Urinary bladder (tissue), 4 donors: Measurements from ENCODE around the gene MPPED1. TPM values are rescaled to one million over a fixed set of nuclear protein-coding genes. Genes with fewer than 3 reads are reported as not detected.

Experiments used
- DNase-seq: peaks from one replicate; pipeline ENCODE4 v3.0.0-alpha.2; 2015; ENCODE audit errors: extremely low spot score
- H3K27ac ChIP-seq: one replicate; pipeline ENCODE4 v1.5.1; 2013; ENCODE audit warnings: low read depth, mild to moderate bottlenecking, moderate library complexity
- H3K36me3 ChIP-seq: one replicate; pipeline ENCODE4 v1.6.1; 2013; ENCODE audit warnings: mild to moderate bottlenecking, moderate library complexity; ENCODE audit not compliant: insufficient read depth
- H3K4me1 ChIP-seq: one replicate; pipeline ENCODE4 v1.6.1; 2013; ENCODE audit warnings: mild to moderate bottlenecking, moderate library complexity; ENCODE audit not compliant: insufficient read depth
- H3K4me3 ChIP-seq: one replicate; pipeline ENCODE4 v1.5.1; 2013; ENCODE audit warnings: low read depth, low read length
- WGBS: extraction: QIAGEN DNeasy Blood & Tissue Kit; methylation state at CpG from one replicate; pipeline ENCODE4 v1.1.7; 2013; 5-methylcytosine and 5-hydroxymethylcytosine counted together
- polyA plus RNA-seq: library from polyadenylated mRNA; stranded (reverse); fragments of 200-250 nt; gene quantifications from one replicate; pipeline ENCODE4 v1.2.3, GENCODE V29; 2013
- total RNA-seq: library from RNA; depleted of rRNA; stranded (reverse); fragments of >200 nt; gene quantifications from one replicate; pipeline ENCODE4 v1.2.3, GENCODE V29; 2014
- donor health status: healthy with polysubstance abuse.
- donor health status: healthy.

Gene MPPED1
- total and polyA plus RNA-seq, 2 donors: 0.23 to 1.7 TPM

DNA sequence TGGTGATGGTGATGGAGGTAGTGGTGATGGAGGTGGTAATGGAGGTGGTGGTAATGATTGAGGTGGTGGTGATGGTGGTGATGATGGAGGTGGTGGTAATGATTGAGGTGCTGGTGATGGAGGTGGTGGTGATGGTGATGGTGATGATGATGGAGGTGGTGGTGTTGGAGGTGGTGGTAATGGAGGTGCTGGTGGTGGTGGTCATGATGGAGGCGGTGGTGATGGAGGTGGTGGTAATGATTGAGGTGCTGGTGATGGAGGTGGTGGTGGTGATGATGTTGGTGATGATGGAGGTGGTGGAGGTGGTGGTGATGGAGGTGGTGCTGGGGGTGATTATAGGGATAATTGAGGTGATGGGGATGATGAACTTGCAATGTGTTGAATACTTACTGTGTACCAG is 79.9 kb downstream of the MPPED1 start:
- no peak for DNase-seq
- Histone ChIP-seq H3K27ac (no peak overlapping the region), H3K4me1 (no peaks in the 10 kb centered on the region), H3K4me3 (no peak overlapping the region), H3K36me3 (no peaks in the 10 kb centered on the region)
- 100% methylated on average over 1 of the region's 1 CpG for WGBS

DNA sequence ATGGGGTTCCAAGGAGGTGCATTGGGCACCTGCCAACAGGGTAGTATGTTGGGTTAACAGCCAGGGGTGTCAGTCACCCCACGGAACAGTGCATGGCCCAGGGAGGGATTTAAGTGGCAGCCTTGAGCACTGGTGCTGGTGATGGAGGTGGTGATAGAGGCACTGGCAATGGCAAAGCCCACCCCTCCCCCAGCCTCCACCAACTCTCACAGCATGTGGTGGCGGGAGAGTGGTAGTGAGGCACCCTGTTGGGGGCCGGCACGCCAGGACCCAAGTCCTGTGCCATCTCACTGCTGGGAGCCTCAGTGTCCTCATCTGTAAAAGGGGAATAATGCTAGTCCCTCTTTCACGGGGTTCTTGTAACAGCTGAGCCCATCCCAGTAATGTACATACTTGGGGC is 81.5 kb downstream of the MPPED1 start:
- no peaks in the 10 kb centered on the region for H3K4me1 ChIP-seq
- H3K4me3 ChIP-seq: no peak overlapping the region
- whole genome bisulfite sequencing: 89% methylated on average over 5 of the region's 5 CpGs
- no peak for DNase-seq
- H3K27ac ChIP-seq: no peak overlapping the region
- H3K36me3 ChIP-seq: no peaks in the 10 kb centered on the region

DNA sequence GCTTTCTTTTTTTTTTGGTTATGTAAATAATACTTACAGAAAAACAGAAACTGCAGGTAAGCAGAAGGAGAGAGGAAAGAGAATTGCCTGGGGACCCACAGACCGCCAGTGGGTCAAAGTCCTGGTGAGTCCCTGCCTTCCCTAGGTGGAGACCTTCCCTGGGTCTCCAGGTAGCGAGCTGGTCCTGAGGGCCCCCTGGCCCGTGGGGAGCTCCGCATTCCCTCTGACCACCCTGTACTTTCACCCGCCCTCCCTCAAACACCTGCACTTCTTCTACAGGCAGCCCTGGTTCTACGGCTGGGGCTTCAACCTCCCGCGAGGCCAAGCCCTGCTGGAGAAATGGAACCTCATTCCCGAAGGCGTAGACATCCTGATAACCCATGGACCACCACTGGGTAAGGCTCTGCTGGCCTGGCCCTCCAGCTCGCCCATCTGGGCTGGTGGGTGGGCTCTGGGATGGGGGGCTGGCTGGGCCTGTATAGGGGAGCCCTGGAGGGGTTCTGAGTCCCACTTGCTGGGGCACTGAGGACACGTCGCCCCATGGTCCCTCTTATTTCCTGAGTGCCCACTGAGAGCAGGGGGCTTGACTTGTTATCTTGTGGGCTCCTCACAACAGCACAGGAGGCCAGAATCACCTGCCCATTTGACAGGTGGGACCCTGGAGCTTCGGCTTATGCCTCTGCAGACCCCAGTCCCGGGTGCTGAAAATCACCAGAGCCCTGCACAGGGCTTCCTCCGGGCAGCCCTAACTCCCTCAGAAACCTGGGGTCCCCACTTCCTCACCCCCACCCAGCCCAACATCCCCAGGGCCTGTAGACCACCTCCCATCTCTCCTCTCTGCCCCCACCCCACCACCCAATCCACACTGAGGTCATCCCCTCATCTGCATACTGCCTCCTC is 86.4 kb downstream of the MPPED1 start:
- no peaks in the 10 kb centered on the region for H3K36me3 ChIP-seq
- no peaks in the 10 kb centered on the region for H3K4me1 ChIP-seq
- DNase-seq: no peak
- WGBS: 92% methylated on average over 16 of the region's 16 CpGs
- no peak overlapping the region for H3K27ac ChIP-seq
- no peak overlapping the region for H3K4me3 ChIP-seq

DNA sequence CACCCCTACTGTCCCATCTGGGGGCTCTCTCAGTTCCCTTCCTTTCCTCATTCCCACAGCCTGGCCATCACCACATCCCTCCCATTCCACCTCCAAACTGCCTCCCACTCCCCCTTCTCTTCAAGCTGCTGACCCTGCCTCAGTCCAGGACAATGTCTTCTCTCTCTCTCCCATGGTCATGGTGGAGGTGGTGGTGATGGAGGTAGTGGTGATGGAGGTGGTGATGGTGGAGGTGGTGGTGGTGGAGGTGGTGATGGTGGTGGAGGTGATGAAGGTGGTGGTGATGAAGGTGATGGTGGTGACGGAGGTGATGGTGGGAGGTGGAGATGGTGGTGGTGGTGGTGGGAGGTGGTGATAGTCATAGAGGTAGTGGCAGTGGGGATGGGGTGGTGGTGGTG is 87.0 kb downstream of the MPPED1 start:
- H3K36me3 ChIP-seq: no peaks in the 10 kb centered on the region
- DNase-seq: no peak
- WGBS: 97% methylated on average over 1 of the region's 1 CpG
- H3K4me3 ChIP-seq: no peak overlapping the region
- H3K27ac ChIP-seq: no peak overlapping the region
- no peaks in the 10 kb centered on the region for H3K4me1 ChIP-seq

DNA sequence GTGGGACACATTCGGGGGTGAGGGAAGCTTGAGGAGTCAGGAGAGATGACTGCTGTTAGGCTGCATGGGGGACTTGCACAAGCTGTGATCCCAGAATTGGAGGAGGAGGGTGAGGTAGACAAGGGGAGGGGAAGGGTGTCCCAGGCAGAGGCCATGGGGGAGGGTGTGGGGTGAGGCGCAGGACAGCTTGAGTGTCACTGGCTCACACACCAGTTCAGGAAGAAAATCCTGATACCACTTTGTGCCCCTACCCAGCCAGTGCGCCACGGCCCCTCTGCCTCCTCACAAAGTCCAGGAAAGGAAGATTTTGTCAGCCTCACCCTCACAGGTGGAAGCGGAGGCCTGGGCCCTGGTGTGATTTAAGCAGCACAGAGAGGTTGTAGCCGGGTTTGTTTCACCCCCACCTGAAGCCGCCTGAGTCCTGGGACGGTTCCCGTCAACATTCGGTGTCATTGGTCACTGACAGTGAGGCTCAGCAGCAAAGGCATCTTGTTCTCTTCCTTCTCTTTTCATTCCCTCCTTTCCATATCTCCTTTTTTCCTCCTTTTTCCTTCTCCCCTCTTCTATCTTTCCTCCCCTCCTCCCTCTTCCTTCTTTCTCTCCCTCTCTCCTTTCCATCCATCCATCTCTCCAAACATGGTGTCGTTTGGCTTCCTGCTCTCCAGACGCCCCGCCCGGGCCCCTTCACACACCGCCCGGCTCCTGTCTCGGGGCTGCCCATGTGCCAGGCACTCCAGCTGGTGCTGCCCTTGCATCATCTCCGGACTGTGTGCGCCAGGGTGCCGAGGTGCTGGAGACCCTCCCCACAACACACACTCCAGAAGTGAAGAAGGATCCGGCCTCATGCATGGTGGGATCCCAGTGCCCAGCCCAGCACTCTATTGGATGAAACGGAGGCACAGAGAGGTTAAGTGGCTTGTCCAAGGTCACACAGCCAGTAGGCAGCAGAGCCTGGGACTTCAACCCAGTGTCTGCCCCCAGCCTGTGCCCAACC is 89.3 kb downstream of the MPPED1 start:
- H3K4me1 ChIP-seq: no peaks in the 10 kb centered on the region
- DNase-seq: no peak
- no peaks in the 10 kb centered on the region for H3K36me3 ChIP-seq
- H3K4me3 ChIP-seq: no peak overlapping the region
- no peak overlapping the region for H3K27ac ChIP-seq
- WGBS: 72% methylated on average over 22 of the region's 22 CpGs

DNA sequence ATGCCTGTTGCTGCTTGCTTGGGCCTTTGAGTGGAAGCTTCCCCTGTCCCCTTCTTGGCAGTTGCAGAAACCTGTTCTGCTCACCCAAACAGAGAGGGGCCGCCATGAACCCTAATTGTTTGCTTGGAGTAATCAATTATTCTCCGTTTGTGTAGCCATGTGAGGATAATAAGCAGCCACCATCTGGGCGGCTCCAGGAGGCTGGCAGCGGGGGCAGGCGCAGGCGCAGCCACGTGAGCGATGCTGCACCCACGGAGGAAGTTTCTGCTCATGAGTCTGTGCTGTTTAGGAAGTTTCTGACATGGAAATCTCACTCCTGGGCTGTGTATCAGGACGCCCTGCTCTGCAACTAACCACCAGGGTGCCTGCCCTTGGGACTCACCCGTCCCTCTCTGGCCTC is 90.1 kb downstream of the MPPED1 start:
- 71% methylated on average over 11 of the region's 11 CpGs for WGBS
- no peaks in the 10 kb centered on the region for H3K36me3 ChIP-seq
- no peak for DNase-seq
- no peak overlapping the region for H3K4me3 ChIP-seq
- no peak overlapping the region for H3K27ac ChIP-seq
- no peaks in the 10 kb centered on the region for H3K4me1 ChIP-seq

DNA sequence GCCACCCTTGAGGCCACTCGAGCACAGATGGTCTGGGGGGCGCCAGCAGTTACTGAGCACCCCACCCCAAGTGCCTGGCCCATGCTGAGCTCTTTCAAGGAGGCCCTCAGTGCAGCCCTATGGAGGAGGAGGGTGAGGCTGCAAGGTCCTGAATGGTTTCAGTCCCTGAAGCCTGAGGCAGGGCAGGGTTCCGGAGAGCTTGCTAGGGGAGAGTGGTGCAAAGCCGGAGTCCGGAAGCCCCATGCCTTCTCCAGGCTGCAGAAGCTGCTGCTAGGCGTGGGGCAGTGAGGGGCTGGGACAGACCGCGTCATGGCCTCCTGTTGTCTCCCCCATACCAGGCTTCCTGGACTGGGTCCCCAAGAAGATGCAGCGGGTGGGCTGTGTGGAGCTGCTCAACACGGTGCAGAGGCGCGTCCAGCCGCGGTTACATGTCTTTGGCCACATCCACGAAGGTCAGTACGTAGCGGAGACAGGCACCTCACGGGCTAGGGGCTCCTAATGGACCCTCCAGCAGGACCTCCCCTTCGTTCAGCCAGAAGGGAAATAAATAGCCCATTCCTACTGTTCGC is 90.6 kb downstream of the MPPED1 start:
- Histone ChIP-seq H3K27ac (no peak overlapping the region), H3K36me3 (no peaks in the 10 kb centered on the region), H3K4me1 (no peaks in the 10 kb centered on the region), H3K4me3 (no peak overlapping the region)
- DNase-seq: no peak
- 77% methylated on average over 20 of the region's 20 CpGs for WGBS

DNA sequence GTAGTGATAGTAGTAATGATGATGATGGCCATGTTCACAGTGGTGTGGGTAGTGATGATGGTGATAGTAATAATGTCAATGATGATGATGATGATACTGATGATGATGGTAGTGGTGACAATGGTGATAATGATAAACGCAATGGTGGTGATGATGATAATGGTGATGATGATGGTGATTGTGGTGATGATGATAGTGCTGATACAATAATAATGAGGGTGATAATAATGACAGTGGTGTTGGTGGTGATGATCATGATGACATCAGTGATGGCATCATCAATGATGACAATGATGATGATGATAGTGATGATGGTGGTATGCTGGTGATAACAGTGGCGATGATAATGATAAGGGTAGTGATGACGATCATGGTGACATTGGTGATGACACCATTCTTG is 92.3 kb downstream of the MPPED1 start:
- WGBS: 95% methylated on average over 3 of the region's 3 CpGs
- no peaks in the 10 kb centered on the region for H3K4me1 ChIP-seq
- no peak overlapping the region for H3K27ac ChIP-seq
- H3K36me3 ChIP-seq: no peaks in the 10 kb centered on the region
- DNase-seq: no peak
- no peak overlapping the region for H3K4me3 ChIP-seq

DNA sequence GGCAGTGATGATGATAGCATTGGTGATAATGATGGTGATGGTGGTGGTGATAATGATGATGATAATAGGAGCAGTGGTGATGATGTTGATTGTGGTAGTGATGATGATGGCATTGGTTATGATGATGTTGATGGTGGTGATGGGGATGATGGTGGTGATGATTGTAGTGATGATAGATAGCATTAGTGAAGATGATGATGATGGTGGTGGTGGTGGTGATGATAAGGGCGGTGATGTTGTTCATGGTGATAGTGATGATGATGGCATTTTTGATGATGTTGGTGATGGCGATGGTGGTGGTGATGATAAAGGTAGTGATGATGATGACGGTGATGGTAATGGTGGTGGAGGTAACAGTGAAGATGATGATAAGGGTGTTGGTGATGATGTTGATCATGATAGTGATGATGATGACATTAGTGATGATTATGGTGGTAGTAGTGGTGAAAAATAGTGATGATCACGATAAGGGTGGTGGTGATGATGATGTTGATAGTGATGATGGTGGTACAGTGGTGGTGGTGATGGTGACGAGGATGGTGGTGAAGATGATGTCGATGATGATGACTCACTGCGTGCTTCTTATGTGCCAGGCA is 93.0 kb downstream of the MPPED1 start:
- no peak for DNase-seq
- Histone ChIP-seq H3K36me3 (no peaks in the 10 kb centered on the region), H3K4me3 (no peak overlapping the region), H3K4me1 (no peaks in the 10 kb centered on the region), H3K27ac (no peak overlapping the region)
- 95% methylated on average over 7 of the region's 7 CpGs for WGBS

DNA sequence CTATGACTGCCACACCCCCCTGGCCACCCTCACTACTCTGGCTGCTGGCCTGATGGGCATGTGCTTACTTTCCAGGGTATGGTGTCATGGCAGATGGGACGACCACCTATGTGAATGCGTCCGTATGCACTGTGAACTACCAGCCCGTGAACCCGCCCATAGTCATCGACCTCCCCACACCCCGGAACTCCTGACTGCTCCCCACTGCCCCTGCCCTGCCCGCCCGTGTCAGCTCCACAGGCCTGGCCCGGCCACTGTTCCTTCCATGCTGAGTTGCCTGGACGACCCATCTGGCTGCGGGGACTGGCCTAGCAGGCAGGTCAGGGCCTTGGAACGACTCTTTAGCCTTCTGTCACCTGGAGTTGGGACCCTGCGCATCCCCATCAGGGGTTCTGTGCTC is 93.6 kb downstream of the MPPED1 start:
- Histone ChIP-seq H3K27ac (no peak overlapping the region), H3K36me3 (no peaks in the 10 kb centered on the region), H3K4me3 (no peak overlapping the region), H3K4me1 (no peaks in the 10 kb centered on the region)
- DNase-seq: no peak
- 92% methylated on average over 14 of the region's 14 CpGs for WGBS

DNA sequence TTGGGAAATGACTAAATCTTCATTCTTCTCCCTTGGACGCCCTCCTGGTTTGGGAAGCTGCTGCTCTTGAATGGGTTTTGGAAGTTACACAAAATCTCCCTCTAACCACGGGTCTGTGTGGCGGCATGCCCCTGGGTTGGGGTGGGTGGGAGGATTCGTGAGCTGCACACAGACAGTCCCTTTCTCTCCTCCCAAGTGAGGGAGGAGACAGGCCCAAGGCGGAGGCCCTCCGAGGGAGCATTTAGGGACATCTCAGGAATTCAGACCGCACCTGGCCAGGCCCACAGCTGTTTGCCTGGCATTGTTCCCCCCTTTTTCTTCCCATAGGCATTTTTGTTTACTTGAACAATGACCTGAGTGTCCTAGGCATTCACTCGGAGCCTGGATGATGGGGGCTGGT is 94.1 kb downstream of the MPPED1 start:
- Histone ChIP-seq H3K36me3 (no peaks in the 10 kb centered on the region), H3K4me3 (no peak overlapping the region), H3K4me1 (no peaks in the 10 kb centered on the region), H3K27ac (no peak overlapping the region)
- no peak for DNase-seq
- 69% methylated on average over 8 of the region's 8 CpGs for WGBS

DNA sequence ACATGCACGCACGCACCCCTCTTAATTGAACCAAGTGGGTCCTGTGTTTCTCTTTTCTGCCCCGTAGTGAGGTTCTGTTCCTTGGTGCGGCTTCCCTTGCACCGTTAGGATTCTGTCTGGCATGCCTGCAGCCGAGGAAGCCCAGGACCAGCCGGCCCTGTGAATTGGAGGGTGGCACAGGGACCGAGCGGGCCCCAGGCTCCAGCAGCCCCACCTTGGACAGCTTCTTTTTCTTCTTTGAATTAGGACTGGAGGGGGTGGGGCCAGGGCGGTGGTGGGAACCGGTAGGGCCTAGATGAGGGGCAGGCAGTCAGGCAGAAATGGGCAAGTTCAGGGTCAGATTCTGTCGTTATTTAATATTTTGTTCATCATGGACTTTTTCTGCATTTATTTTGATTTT is 94.7 kb downstream of the MPPED1 start:
- 81% methylated on average over 12 of the region's 12 CpGs for WGBS
- H3K4me1 ChIP-seq: no peaks in the 10 kb centered on the region
- H3K27ac ChIP-seq: no peak overlapping the region
- DNase-seq: no peak
- H3K4me3 ChIP-seq: no peak overlapping the region
- H3K36me3 ChIP-seq: no peaks in the 10 kb centered on the region

DNA sequence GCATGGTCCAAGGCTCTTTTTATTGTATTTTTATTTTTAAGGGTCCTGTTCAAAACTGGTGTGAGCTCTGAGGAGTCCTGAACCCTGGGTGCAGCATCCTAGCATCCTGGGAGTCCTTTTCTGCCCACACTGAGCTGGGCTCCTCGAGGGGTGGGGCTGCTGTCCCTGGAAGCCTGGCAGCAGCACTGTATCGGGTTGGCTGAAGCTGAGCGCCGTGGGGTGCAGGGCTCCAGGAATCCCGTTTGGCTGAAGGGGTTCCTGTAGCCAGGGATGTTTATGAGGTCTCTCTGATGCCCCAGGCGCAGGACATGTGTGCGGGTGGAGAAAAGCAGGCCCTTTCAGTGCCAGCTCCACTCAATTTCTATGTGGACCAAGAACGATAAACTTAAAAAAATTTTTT is 95.4 kb downstream of the MPPED1 start:
- no peaks in the 10 kb centered on the region for H3K4me1 ChIP-seq
- no peak overlapping the region for H3K4me3 ChIP-seq
- no peaks in the 10 kb centered on the region for H3K36me3 ChIP-seq
- 68% methylated on average over 8 of the region's 8 CpGs for WGBS
- no peak for DNase-seq
- H3K27ac ChIP-seq: no peak overlapping the region
